Caco-2 (cell line): Measurements from ENCODE around the gene TMEM87A. TPM values are rescaled to one million over a fixed set of nuclear protein-coding genes. Genes with fewer than 3 reads are reported as not detected.

Experiments
- BruUV-seq: library from RNA; stranded (reverse); fragments of 400-500 nt; replicated peaks from 2 replicates; lab custom pipeline; 2021; lab: Mats Ljungman, UMichigan
- CTCF ChIA-PET: fragments of 300-600 bp; sonication (Branson Sonifier 250); formaldehyde crosslinking; loops from one replicate; lab custom pipeline; 2022; ENCODE audit warnings: antibody characterized with exemption; lab: Charles Lee
- POLR2A ChIA-PET: fragments of 300-600 bp; sonication (Branson Sonifier 250); formaldehyde crosslinking; loops from one replicate; lab custom pipeline; 2022; ENCODE audit warnings: antibody characterized with exemption; lab: Charles Lee
- DNase-seq, 2 experiments: peaks; one replicate each; pipeline versions ENCODE4 v3.0.0 to v3.0.0-alpha.2; 2020 to 2022
- H3K27me3 ChIP-seq: replicated peaks from 2 replicates; pipeline ENCODE4 v1.6.0; 2011; ENCODE audit warnings: low read length; ENCODE audit not compliant: control insufficient read depth, insufficient read depth
- H3K36me3 ChIP-seq: 2 replicates; pipeline ENCODE4 v1.5.1; 2011; ENCODE audit warnings: low read length; ENCODE audit not compliant: control insufficient read depth, insufficient read depth
- H3K4me1 ChIP-seq: fragments of 250-450 bp; sonication (Bioruptor Pico); 2 replicates; pipeline ENCODE4 v1.5.1; 2020; ENCODE audit warnings: mild to moderate bottlenecking
- H3K4me3 ChIP-seq: 2 replicates; pipeline ENCODE4 v1.5.1; 2011; ENCODE audit warnings: low read depth, mild to moderate bottlenecking, control low read depth, low read length
- H3K9me3 ChIP-seq: fragments of 250-450 bp; sonication (Bioruptor Pico); 2 replicates; pipeline ENCODE4 v1.5.1; 2020; ENCODE audit warnings: mild to moderate bottlenecking, moderate library complexity
- H3K27ac Mint-ChIP-seq: one replicate; pipeline ENCODE4 v1.8.0; 2022; ENCODE audit warnings: mixed read lengths; ENCODE audit not compliant: unreplicated experiment
- H3K27me3 Mint-ChIP-seq: one replicate; pipeline ENCODE4 v1.8.0; 2022; ENCODE audit warnings: mixed read lengths; ENCODE audit not compliant: insufficient read depth, unreplicated experiment
- H3K36me3 Mint-ChIP-seq: one replicate; pipeline ENCODE4 v1.8.0; 2022; ENCODE audit warnings: mild to moderate bottlenecking, mixed read lengths; ENCODE audit not compliant: insufficient read depth, unreplicated experiment
- H3K4me1 Mint-ChIP-seq: one replicate; pipeline ENCODE4 v1.8.0; 2022; ENCODE audit warnings: low read depth, mixed read lengths; ENCODE audit not compliant: unreplicated experiment
- H3K4me3 Mint-ChIP-seq: one replicate; pipeline ENCODE4 v1.8.0; 2022; ENCODE audit warnings: mild to moderate bottlenecking, moderate library complexity, mixed read lengths; ENCODE audit not compliant: unreplicated experiment
- H3K9me3 Mint-ChIP-seq: one replicate; pipeline ENCODE4 v1.8.0; 2022; ENCODE audit warnings: mixed read lengths; ENCODE audit not compliant: unreplicated experiment
- intact Hi-C: fragments of 100-400 bp; cut with micrococcal nuclease; formaldehyde crosslinking; loops from one replicate; pipeline ENCODE4 v1.10.0; 2022; ENCODE audit not compliant: unreplicated experiment
- total RNA-seq: library from RNA; stranded (reverse); gene quantifications from 2 replicates; pipeline ENCODE4 v1.2.3, GENCODE V29; 2022
- TF ChIP-seq, protein P1 (sequence below), 2 experiments: fragments of 200-600 bp in 1 of 2; IDR thresholded peaks; 1 replicate in 1 of 2; 2 replicates in 1 of 2; pipeline versions ENCODE4 v1.5.1 to v1.8.0; 2011 to 2022; ENCODE audit warnings: antibody characterized with exemption in 1 of 2, control low read depth in 1 of 2, inconsistent platforms in 1 of 2, low read depth in 1 of 2, low read length in 1 of 2, mild to moderate bottlenecking in 1 of 2, moderate library complexity in 1 of 2; ENCODE audit not compliant: insufficient read depth in 1 of 2, severe bottlenecking in 1 of 2, unreplicated experiment in 1 of 2

TMEM87A gene
- total RNA-seq, 1 experiment from 2014 or later: 38.4 TPM

DNA sequence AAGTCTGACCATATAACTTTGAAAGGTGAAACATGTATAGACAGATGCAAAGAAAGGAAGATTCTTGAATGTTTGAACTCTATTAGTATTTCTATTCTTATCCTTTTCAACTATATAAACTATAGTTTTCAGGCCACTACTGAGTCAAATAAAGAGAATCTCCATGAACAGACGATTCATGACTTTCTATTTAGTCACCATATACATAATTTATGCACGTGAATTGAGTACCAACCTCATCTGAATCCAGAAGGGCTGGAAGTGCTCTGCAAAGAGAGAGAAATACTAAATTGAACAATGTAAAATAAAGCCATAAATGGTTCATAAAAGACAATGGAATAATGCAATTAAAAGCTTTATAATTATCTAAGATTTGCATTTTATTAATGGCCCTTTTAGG is 55.7 kb downstream of the TMEM87A start:
- intact Hi-C loops: no loop called here
- H3K27me3 ChIP-seq: no peaks in the 10 kb centered on the region
- BruUV-seq: no TSS peak
- CTCF ChIA-PET: no interaction called here
- Mint-ChIP-seq H3K4me1 (no peaks in the 10 kb centered on the region), H3K4me3 (no peak overlapping the region), H3K27ac (no peak overlapping the region), H3K27me3 (no peaks in the 10 kb centered on the region), H3K9me3 (no peaks in the 10 kb centered on the region), H3K36me3 (peaks cover 46% of the 10 kb centered on the region)
- TF ChIP-seq, protein P1, sequence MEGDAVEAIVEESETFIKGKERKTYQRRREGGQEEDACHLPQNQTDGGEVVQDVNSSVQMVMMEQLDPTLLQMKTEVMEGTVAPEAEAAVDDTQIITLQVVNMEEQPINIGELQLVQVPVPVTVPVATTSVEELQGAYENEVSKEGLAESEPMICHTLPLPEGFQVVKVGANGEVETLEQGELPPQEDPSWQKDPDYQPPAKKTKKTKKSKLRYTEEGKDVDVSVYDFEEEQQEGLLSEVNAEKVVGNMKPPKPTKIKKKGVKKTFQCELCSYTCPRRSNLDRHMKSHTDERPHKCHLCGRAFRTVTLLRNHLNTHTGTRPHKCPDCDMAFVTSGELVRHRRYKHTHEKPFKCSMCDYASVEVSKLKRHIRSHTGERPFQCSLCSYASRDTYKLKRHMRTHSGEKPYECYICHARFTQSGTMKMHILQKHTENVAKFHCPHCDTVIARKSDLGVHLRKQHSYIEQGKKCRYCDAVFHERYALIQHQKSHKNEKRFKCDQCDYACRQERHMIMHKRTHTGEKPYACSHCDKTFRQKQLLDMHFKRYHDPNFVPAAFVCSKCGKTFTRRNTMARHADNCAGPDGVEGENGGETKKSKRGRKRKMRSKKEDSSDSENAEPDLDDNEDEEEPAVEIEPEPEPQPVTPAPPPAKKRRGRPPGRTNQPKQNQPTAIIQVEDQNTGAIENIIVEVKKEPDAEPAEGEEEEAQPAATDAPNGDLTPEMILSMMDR (IDR thresholded peaks at IDR 0.05; ENCODE audit: insufficient read depth in 1 of 2, low read depth in 1 of 2, low read length in 1 of 2, severe bottlenecking in 1 of 2, unreplicated experiment in 1 of 2): no peak
- H3K36me3 ChIP-seq: no peaks in the 10 kb centered on the region; the same call in 1 of the 2 replicates
- H3K4me1 ChIP-seq: no peaks in the 10 kb centered on the region
- no peak overlapping the region for H3K4me3 ChIP-seq
- POLR2A ChIA-PET: no interaction called here
- no peak for DNase-seq
- H3K9me3 ChIP-seq: no peaks in the 10 kb centered on the region; the same call in 1 of the 2 replicates

DNA sequence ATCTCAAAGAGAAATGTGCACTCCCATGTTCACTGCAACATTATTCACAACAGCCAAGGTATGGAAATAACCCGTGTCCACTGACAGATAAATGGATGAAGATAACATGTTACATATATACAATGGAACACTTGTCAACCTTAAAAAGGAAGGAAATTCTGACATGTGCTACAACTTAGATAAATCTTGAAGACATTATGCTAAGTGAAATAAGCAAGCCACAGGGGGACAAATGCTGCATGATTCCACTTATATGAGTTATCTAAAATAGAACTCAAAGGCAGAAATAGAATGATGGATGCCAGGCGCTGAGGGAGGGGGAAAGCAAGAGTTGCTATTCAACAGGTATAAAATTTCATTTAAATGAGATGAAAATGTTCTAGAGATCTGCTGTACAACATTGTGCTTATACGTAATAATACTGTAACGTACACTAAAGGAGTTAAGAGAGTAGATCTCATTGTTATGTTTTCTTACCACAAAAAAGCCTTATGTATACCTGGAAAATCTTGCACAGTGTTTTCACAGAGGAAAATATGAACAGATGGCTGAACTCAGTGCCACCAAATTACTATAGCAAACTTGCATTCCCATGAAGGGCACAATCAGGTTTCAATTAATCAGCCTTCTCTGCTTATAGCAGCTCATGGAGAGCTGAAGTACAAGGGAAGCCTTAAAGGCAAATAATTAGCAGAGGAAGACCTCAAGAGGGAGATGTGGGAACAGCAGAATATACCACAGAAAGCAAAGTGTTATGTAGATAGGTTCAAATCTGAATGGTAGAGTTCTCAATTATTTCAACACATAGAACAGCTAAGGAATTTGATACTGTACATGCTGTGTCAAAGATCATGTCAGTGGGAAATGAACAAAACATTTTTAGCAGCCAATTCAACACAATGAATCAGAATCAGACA is 57.1 kb downstream of the TMEM87A start:
- Histone ChIP-seq H3K4me3 (no peak overlapping the region), H3K36me3 (no peaks in the 10 kb centered on the region; the same call in 1 of the 2 replicates), H3K4me1 (no peaks in the 10 kb centered on the region), H3K27me3 (no peaks in the 10 kb centered on the region), H3K9me3 (no peaks in the 10 kb centered on the region; the same call in 1 of the 2 replicates)
- POLR2A ChIA-PET: no interaction called here
- no peaks in the 10 kb centered on the region for H3K4me1 Mint-ChIP-seq
- TF ChIP-seq, protein P1 (IDR thresholded peaks at IDR 0.05; ENCODE audit: insufficient read depth in 1 of 2, low read depth in 1 of 2, low read length in 1 of 2, severe bottlenecking in 1 of 2, unreplicated experiment in 1 of 2): no peak
- CTCF ChIA-PET: interaction anchor here (0.7 kb wide), 1 partner anchor 169 kb away, joined by 3 read pairs; no protein-coding TSS in a partner anchor
- H3K4me3 Mint-ChIP-seq: no peak overlapping the region
- intact Hi-C loops: no loop called here
- H3K27me3 Mint-ChIP-seq: no peaks in the 10 kb centered on the region
- H3K27ac Mint-ChIP-seq: no peak overlapping the region
- no TSS peak for BruUV-seq
- no peaks in the 10 kb centered on the region for H3K9me3 Mint-ChIP-seq
- DNase-seq: no peak
- peaks cover 56% of the 10 kb centered on the region for H3K36me3 Mint-ChIP-seq

DNA sequence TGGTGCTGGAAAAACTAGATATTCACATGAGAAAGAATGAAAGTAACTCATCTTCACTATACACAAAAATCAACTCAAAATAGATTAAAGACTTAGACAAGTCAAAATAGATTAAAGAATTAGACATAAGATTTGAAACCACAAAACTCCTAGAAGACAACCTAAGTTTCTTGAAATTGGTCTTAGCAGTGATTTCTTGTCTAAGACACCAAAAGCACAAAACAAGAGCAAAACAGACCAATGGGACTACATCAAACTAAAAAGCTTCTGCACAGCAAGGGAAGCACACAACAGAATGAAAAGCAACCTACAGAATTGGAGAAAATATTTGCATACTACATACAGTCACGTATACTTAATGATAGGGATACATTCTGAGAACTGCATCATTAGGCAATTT is 58.6 kb downstream of the TMEM87A start:
- H3K27ac Mint-ChIP-seq: no peak overlapping the region
- no peaks in the 10 kb centered on the region for H3K4me1 ChIP-seq
- TF ChIP-seq, protein P1 (IDR thresholded peaks at IDR 0.05; ENCODE audit: insufficient read depth in 1 of 2, low read depth in 1 of 2, low read length in 1 of 2, severe bottlenecking in 1 of 2, unreplicated experiment in 1 of 2): no peak
- no peaks in the 10 kb centered on the region for H3K27me3 ChIP-seq
- intact Hi-C loops: no loop called here
- BruUV-seq: no TSS peak
- H3K4me3 Mint-ChIP-seq: no peak overlapping the region
- no peaks in the 10 kb centered on the region; the same call in 1 of the 2 replicates for H3K9me3 ChIP-seq
- peaks cover 66% of the 10 kb centered on the region for H3K36me3 Mint-ChIP-seq
- no peak for DNase-seq
- H3K36me3 ChIP-seq: no peaks in the 10 kb centered on the region; the same call in 1 of the 2 replicates
- no peaks in the 10 kb centered on the region for H3K4me1 Mint-ChIP-seq
- H3K4me3 ChIP-seq: no peak overlapping the region
- CTCF ChIA-PET: no interaction called here
- H3K27me3 Mint-ChIP-seq: no peaks in the 10 kb centered on the region
- H3K9me3 Mint-ChIP-seq: no peaks in the 10 kb centered on the region
- POLR2A ChIA-PET: no interaction called here
